WTC11 (cell line): ENCODE results near the gene ZNF205. TPM values are rescaled to one million over a fixed set of nuclear protein-coding genes. Genes with fewer than 3 reads are reported as not detected.
A peak's percentile ranks its signal among the peaks of the same experiment; 100 is the strongest.

Source experiments
- ATAC-seq: fragments of 200-7000 bp; cut with Tn5 transposase; 2 replicates; pipeline ENCODE4 v1.10.0; 2021; ENCODE audit warnings: mild to moderate bottlenecking, moderate library complexity
- CTCF ChIA-PET: fragments of 300-600 bp; sonication (Branson Sonifier 250); formaldehyde crosslinking; loops from one replicate; lab custom pipeline; 2021; ENCODE audit warnings: antibody characterized with exemption; lab: Charles Lee
- POLR2A ChIA-PET: fragments of 350-600 bp; sonication (Branson Sonifier 250); formaldehyde crosslinking; loops from one replicate; lab custom pipeline; 2021; ENCODE audit warnings: antibody characterized with exemption; lab: Charles Lee
- DNase-seq: peaks from one replicate; pipeline ENCODE4 v3.0.0; 2021; ENCODE audit warnings: low spot score
- H3K27ac Mint-ChIP-seq: 2 replicates; pipeline ENCODE4 v1.8.0; 2021; ENCODE audit warnings: mixed read lengths
- H3K27me3 Mint-ChIP-seq: 2 replicates; pipeline ENCODE4 v1.8.0; 2021; ENCODE audit warnings: low read depth, mild to moderate bottlenecking, moderate library complexity, mixed read lengths
- H3K36me3 Mint-ChIP-seq: 2 replicates; pipeline ENCODE4 v1.8.0; 2021; ENCODE audit warnings: mixed read lengths
- H3K4me1 Mint-ChIP-seq: 2 replicates; pipeline ENCODE4 v1.8.0; 2022; ENCODE audit warnings: mixed read lengths
- H3K4me3 Mint-ChIP-seq: 2 replicates; pipeline ENCODE4 v1.8.0; 2021; ENCODE audit warnings: mild to moderate bottlenecking, moderate library complexity, mixed read lengths
- H3K9me3 Mint-ChIP-seq: 2 replicates; pipeline ENCODE4 v1.8.0; 2021; ENCODE audit warnings: mixed read lengths
- CREM ChIP-seq: sonication (generic); formaldehyde crosslinking; IDR thresholded peaks from 2 replicates; pipeline ENCODE4 v1.8.1; 2022; ENCODE audit warnings: mild to moderate bottlenecking, missing genetic modification reagents, moderate library complexity
- ETV6 ChIP-seq: sonication (generic); formaldehyde crosslinking; IDR thresholded peaks from 2 replicates; pipeline ENCODE4 v1.8.1; 2022; ENCODE audit warnings: mild to moderate bottlenecking, missing genetic modification reagents
- FOXJ3 ChIP-seq: sonication (generic); formaldehyde crosslinking; IDR thresholded peaks from 2 replicates; pipeline ENCODE4 v1.9.0; 2021; ENCODE audit warnings: missing genetic modification reagents, mild to moderate bottlenecking, borderline replicate concordance
- FOXK1 ChIP-seq: sonication (generic); formaldehyde crosslinking; IDR thresholded peaks from 2 replicates; pipeline ENCODE4 v1.8.0; 2022; ENCODE audit warnings: mild to moderate bottlenecking, moderate library complexity, missing genetic modification reagents
- GABPB1 ChIP-seq: sonication (generic); formaldehyde crosslinking; IDR thresholded peaks from 2 replicates; pipeline ENCODE4 v1.8.1; 2023; ENCODE audit warnings: mild to moderate bottlenecking, missing genetic modification reagents
- GRHL2 ChIP-seq: fragments of 250-450 bp; sonication (Bioruptor Pico); IDR thresholded peaks from 2 replicates; pipeline ENCODE4 v1.8.0; 2022; ENCODE audit warnings: mild to moderate bottlenecking, moderate library complexity; ENCODE audit not compliant: insufficient replicate concordance, severe bottlenecking
- IRF2 ChIP-seq: sonication (generic); formaldehyde crosslinking; IDR thresholded peaks from 2 replicates; pipeline ENCODE4 v1.8.0; 2022; ENCODE audit warnings: low read depth, missing genetic modification reagents, borderline replicate concordance
- JUN ChIP-seq: sonication (generic); formaldehyde crosslinking; IDR thresholded peaks from 2 replicates; pipeline ENCODE4 v1.8.0; 2023; ENCODE audit warnings: mild to moderate bottlenecking, missing genetic modification reagents
- KAT7 ChIP-seq: sonication (generic); formaldehyde crosslinking; IDR thresholded peaks from 2 replicates; pipeline ENCODE4 v1.8.1; 2023; ENCODE audit warnings: missing genetic modification reagents, mild to moderate bottlenecking, borderline replicate concordance
- MYBL2 ChIP-seq: sonication (generic); formaldehyde crosslinking; IDR thresholded peaks from 2 replicates; pipeline ENCODE4 v1.8.1; 2023; ENCODE audit warnings: mild to moderate bottlenecking, moderate library complexity, missing genetic modification reagents
- SMAD3 ChIP-seq: sonication (generic); formaldehyde crosslinking; IDR thresholded peaks from 2 replicates; pipeline ENCODE4 v1.8.0; 2022; ENCODE audit warnings: missing genetic modification reagents, mild to moderate bottlenecking, borderline replicate concordance
- SP1 ChIP-seq: sonication (generic); formaldehyde crosslinking; conservative IDR thresholded peaks from 2 replicates; pipeline ENCODE4 v1.8.1; 2022; ENCODE audit warnings: missing genetic modification reagents
- ZNF138 ChIP-seq: sonication (generic); formaldehyde crosslinking; conservative IDR thresholded peaks from 2 replicates; pipeline ENCODE4 v1.8.1; 2022; ENCODE audit warnings: mild to moderate bottlenecking, moderate library complexity, missing genetic modification reagents
- ZNF232 ChIP-seq: sonication (generic); formaldehyde crosslinking; IDR thresholded peaks from 2 replicates; pipeline ENCODE4 v1.8.0; 2022; ENCODE audit warnings: mild to moderate bottlenecking, missing genetic modification reagents
- ZNF423 ChIP-seq: fragments of 250-450 bp; sonication (Bioruptor Pico); IDR thresholded peaks from 2 replicates; pipeline ENCODE4 v2.1.2; 2022; ENCODE audit warnings: mild to moderate bottlenecking, moderate library complexity
- total RNA-seq: library from RNA; stranded (reverse); gene quantifications from 3 replicates; pipeline ENCODE4 v1.2.3, GENCODE V29; 2021
- TF ChIP-seq, protein P1 (sequence below): sonication (generic); formaldehyde crosslinking; IDR thresholded peaks from 2 replicates; pipeline ENCODE4 v1.8.0; 2023; ENCODE audit warnings: missing genetic modification reagents, mild to moderate bottlenecking, borderline replicate concordance
- TF ChIP-seq, protein P2 (sequence below): sonication (generic); formaldehyde crosslinking; IDR thresholded peaks from 2 replicates; pipeline ENCODE4 v1.8.1; 2022; ENCODE audit warnings: mild to moderate bottlenecking, moderate library complexity, missing genetic modification reagents
- TF ChIP-seq, protein P3 (sequence below): sonication (generic); formaldehyde crosslinking; IDR thresholded peaks from 2 replicates; pipeline ENCODE4 v1.8.0; 2022; ENCODE audit warnings: mild to moderate bottlenecking, missing genetic modification reagents
- TF ChIP-seq, protein P4 (sequence below): sonication (generic); formaldehyde crosslinking; IDR thresholded peaks from 2 replicates; pipeline ENCODE4 v1.8.1; 2023; ENCODE audit warnings: mild to moderate bottlenecking, moderate library complexity, missing genetic modification reagents
- TF ChIP-seq, protein P5 (sequence below): sonication (generic); formaldehyde crosslinking; IDR thresholded peaks from 2 replicates; pipeline ENCODE4 v1.8.0; 2022; ENCODE audit warnings: mild to moderate bottlenecking, missing genetic modification reagents
- TF ChIP-seq, protein P6 (sequence below): sonication (generic); formaldehyde crosslinking; IDR thresholded peaks from 2 replicates; pipeline ENCODE4 v1.8.0; 2022; ENCODE audit warnings: mild to moderate bottlenecking, missing genetic modification reagents

The ZNF205 gene
- total RNA-seq, 1 experiment from 2014 or later = 22.7 TPM

DNA sequence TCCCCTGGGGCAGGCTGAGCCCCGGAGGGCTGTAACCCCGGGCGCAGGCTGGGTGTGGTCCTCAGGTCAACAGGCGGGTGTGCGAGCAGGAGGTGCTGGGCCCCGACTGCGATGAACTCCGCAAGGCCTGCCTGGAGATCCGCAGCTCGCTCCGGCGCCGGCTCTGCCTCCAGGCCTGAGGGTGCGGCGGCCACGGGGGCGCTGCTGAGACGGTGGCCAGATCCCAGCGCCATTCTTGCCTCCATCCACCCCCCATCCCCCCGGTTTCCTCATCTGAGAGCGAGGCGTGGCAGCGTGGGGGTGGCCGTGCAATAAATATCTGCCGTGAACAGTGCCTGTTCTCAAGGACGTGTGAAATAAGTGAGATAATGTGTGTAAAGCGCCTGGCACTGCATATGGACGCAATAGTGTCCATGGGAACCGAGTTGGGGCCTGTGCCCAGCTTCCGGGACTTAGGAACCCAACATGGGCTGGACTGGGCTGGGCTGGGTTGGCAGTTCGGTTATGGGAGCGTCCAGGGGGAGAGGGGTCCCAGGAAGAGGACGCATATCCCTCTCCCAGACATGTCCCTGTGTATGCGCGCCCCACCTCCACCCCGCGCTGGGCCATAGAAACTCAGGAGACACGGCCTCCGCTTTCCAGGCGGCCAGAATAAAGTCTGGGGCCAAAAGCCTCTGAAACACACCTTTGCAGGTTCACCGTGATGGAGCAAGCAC, 37.4 kb downstream of the ZNF205 start (continued):
- TF ChIP-seq, protein P1, sequence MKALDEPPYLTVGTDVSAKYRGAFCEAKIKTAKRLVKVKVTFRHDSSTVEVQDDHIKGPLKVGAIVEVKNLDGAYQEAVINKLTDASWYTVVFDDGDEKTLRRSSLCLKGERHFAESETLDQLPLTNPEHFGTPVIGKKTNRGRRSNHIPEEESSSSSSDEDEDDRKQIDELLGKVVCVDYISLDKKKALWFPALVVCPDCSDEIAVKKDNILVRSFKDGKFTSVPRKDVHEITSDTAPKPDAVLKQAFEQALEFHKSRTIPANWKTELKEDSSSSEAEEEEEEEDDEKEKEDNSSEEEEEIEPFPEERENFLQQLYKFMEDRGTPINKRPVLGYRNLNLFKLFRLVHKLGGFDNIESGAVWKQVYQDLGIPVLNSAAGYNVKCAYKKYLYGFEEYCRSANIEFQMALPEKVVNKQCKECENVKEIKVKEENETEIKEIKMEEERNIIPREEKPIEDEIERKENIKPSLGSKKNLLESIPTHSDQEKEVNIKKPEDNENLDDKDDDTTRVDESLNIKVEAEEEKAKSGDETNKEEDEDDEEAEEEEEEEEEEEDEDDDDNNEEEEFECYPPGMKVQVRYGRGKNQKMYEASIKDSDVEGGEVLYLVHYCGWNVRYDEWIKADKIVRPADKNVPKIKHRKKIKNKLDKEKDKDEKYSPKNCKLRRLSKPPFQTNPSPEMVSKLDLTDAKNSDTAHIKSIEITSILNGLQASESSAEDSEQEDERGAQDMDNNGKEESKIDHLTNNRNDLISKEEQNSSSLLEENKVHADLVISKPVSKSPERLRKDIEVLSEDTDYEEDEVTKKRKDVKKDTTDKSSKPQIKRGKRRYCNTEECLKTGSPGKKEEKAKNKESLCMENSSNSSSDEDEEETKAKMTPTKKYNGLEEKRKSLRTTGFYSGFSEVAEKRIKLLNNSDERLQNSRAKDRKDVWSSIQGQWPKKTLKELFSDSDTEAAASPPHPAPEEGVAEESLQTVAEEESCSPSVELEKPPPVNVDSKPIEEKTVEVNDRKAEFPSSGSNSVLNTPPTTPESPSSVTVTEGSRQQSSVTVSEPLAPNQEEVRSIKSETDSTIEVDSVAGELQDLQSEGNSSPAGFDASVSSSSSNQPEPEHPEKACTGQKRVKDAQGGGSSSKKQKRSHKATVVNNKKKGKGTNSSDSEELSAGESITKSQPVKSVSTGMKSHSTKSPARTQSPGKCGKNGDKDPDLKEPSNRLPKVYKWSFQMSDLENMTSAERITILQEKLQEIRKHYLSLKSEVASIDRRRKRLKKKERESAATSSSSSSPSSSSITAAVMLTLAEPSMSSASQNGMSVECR (CRISPR knock-in tag) = 0 out of 2 replicates have a peak, but pooled peaks have one; percentile 56
- TF ChIP-seq, protein P2, sequence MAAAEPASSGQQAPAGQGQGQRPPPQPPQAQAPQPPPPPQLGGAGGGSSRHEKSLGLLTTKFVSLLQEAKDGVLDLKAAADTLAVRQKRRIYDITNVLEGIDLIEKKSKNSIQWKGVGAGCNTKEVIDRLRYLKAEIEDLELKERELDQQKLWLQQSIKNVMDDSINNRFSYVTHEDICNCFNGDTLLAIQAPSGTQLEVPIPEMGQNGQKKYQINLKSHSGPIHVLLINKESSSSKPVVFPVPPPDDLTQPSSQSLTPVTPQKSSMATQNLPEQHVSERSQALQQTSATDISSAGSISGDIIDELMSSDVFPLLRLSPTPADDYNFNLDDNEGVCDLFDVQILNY = 0 out of 2 replicates have a peak, but pooled peaks have one; percentile 46
- TF ChIP-seq JUN (CRISPR knock-in tag) (no peak), ZNF138 (CRISPR knock-in tag) (no peak), SMAD3 (CRISPR knock-in tag) (no peak), ZNF423 (CRISPR knock-in tag) (no peak)
- TF ChIP-seq, protein P3, sequence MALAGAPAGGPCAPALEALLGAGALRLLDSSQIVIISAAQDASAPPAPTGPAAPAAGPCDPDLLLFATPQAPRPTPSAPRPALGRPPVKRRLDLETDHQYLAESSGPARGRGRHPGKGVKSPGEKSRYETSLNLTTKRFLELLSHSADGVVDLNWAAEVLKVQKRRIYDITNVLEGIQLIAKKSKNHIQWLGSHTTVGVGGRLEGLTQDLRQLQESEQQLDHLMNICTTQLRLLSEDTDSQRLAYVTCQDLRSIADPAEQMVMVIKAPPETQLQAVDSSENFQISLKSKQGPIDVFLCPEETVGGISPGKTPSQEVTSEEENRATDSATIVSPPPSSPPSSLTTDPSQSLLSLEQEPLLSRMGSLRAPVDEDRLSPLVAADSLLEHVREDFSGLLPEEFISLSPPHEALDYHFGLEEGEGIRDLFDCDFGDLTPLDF (CRISPR knock-in tag) = no peak

DNA sequence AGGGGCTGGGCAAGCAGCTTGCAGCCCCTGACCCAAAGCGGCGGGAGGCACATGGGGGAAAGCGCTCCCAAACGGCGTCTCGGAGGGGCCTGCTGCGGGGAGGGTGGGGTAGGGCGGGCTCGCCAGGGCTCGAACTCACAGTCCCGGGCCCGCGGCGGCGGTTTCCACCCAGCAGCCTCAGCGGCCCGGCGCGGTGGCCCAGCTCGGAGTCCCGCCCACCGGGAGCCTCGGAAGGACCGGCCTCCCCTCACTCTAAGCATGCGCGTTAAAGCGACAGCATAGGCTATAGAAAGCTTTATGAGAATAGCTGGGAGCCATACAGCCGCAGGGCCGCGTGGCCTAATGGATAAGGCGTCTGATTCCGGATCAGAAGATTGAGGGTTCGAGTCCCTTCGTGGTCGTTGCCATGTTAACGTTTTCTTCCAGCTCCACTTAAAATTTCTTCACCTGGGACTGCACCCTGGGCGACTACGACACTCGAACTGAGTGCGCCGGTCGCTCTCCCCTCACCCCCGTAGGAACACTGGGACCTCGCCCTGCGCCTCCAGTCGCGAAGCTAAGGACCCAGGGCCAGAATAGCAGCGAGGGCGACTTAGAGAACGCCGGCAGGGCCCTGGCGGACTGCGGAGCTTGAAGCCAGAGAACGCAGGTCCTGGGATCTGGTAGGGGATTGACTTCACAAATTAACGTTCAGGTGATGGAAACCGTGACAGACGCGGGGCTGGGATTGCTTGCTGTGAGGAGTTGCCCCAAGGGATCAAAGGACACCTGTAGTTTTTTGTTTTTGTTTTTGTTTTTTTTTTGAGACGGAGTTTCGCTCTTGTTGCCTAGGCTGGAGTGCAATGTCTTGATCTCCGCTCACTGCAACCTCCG, 38.2 kb downstream of the ZNF205 start:
- Mint-ChIP-seq H3K4me3 (peak overlapping the region; percentile 93), H3K36me3 (no peaks in the 10 kb centered on the region), H3K27ac (peak overlapping the region; percentile 96), H3K4me1 (peaks cover 7% of the 10 kb centered on the region), H3K27me3 (peaks cover 37% of the 10 kb centered on the region), H3K9me3 (no peaks in the 10 kb centered on the region)
- ChIA-PET CTCF (interaction anchor here (0.6 to 4.7 kb wide), 29 partner anchors 10 to 143 kb away, joined by 3 to 75 read pairs (median 10); partner anchors contain the start of genes HCFC1R1, OR1F1 and ZNF213), POLR2A (interaction anchor here (0.6 to 5.9 kb wide), 17 partner anchors 8 to 140 kb away, joined by 3 to 46 read pairs (median 3); partner anchors contain the start of genes ZNF213 and ZSCAN10)
- ATAC-seq = peak; percentile 78
- DNase-seq = peak; percentile 98
- TF ChIP-seq, protein P4, sequence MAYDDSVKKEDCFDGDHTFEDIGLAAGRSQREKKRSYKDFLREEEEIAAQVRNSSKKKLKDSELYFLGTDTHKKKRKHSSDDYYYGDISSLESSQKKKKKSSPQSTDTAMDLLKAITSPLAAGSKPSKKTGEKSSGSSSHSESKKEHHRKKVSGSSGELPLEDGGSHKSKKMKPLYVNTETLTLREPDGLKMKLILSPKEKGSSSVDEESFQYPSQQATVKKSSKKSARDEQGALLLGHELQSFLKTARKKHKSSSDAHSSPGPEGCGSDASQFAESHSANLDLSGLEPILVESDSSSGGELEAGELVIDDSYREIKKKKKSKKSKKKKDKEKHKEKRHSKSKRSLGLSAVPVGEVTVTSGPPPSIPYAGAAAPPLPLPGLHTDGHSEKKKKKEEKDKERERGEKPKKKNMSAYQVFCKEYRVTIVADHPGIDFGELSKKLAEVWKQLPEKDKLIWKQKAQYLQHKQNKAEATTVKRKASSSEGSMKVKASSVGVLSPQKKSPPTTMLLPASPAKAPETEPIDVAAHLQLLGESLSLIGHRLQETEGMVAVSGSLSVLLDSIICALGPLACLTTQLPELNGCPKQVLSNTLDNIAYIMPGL (CRISPR knock-in tag) = peak; percentile 72
- TF ChIP-seq ETV6 (peak; percentile 79; the same call in 1 of the 2 replicates), CREM (peak; percentile 74), FOXJ3 (CRISPR knock-in tag) (no peak), GRHL2 (CRISPR knock-in tag) (no peak), GABPB1 (CRISPR knock-in tag) (peak; percentile 52; the same call in 1 of the 2 replicates), SP1 (CRISPR knock-in tag) (peak; percentile 87), ZNF423 (CRISPR knock-in tag) (peak; percentile 30; the same call in 1 of the 2 replicates), MYBL2 (CRISPR knock-in tag) (0 out of 2 replicates have a peak, but pooled peaks have one; percentile 22), ZNF232 (CRISPR knock-in tag) (peak; percentile 72; the same call in 1 of the 2 replicates), KAT7 (0 out of 2 replicates have a peak, but pooled peaks have one; percentile 29), IRF2 (no peak), FOXK1 (CRISPR knock-in tag) (0 out of 2 replicates have a peak, but pooled peaks have one; percentile 46)
- TF ChIP-seq, protein P5, sequence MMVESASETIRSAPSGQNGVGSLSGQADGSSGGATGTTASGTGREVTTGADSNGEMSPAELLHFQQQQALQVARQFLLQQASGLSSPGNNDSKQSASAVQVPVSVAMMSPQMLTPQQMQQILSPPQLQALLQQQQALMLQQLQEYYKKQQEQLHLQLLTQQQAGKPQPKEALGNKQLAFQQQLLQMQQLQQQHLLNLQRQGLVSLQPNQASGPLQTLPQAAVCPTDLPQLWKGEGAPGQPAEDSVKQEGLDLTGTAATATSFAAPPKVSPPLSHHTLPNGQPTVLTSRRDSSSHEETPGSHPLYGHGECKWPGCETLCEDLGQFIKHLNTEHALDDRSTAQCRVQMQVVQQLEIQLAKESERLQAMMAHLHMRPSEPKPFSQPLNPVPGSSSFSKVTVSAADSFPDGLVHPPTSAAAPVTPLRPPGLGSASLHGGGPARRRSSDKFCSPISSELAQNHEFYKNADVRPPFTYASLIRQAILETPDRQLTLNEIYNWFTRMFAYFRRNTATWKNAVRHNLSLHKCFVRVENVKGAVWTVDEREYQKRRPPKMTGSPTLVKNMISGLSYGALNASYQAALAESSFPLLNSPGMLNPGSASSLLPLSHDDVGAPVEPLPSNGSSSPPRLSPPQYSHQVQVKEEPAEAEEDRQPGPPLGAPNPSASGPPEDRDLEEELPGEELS = no peak
- TF ChIP-seq, protein P6, sequence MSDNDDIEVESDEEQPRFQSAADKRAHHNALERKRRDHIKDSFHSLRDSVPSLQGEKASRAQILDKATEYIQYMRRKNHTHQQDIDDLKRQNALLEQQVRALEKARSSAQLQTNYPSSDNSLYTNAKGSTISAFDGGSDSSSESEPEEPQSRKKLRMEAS (CRISPR knock-in tag) = peak; percentile 41; the same call in 1 of the 2 replicates
